DMS153 treated with DMSO at 0.1 percent for 48 hours (cell line): ENCODE data around the gene ADPRH.
"Not testable (repeated sequence)": the region's sequence is repeated elsewhere in the genome, so short reads cannot be mapped to it uniquely, and the experiment has no call there.

ENCODE experiments used
- DNase-seq: peaks from one replicate; lab custom pipeline; 2025; ENCODE audit not compliant: unreplicated experiment; lab: John Stamatoyannopoulos, UW

ADPRH gene

GRCh38 chr3:119558626-119559317 lies 20.5 kb upstream of the ADPRH start:
- no peak for DNase-seq

GRCh38 chr3:119559441-119559963 lies 19.8 kb upstream of the ADPRH start, which contains the start of gene CD80:
CD80 (minus strand) TSS chr3:119559614; CDS start chr3:119557728, 1,886 bp downstream.
- DNase-seq = no peak

GRCh38 chr3:119560160-119560559 lies 19.1 kb upstream of the ADPRH start:
- no peak for DNase-seq

- no peak for DNase-seq
Measured at GRCh38 chr3:119562307-119562961, 16.9 kb upstream of the ADPRH start.

GRCh38 chr3:119563334-119563733 lies 16.0 kb upstream of the ADPRH start:
- not testable (repeated sequence) for DNase-seq

GRCh38 chr3:119569156-119569555 lies 10.1 kb upstream of the ADPRH start:
- DNase-seq = no peak

GRCh38 chr3:119570229-119570628 lies 9.1 kb upstream of the ADPRH start:
- no peak for DNase-seq

- DNase-seq = no peak
Measured at GRCh38 chr3:119571230-119571629, 8.1 kb upstream of the ADPRH start.

GRCh38 chr3:119571688-119572087 lies 7.6 kb upstream of the ADPRH start:
- DNase-seq = no peak

- DNase-seq = no peak
Measured at GRCh38 chr3:119575507-119575906, 3.8 kb upstream of the ADPRH start.

- DNase-seq = no peak
Measured at GRCh38 chr3:119580067-119580760, 922 bp downstream of the ADPRH start.

- DNase-seq = no peak
Measured at GRCh38 chr3:119582178-119582577, 2.9 kb downstream of the ADPRH start.

- no peak for DNase-seq
Measured at GRCh38 chr3:119585208-119585607, 5.9 kb downstream of the ADPRH start.

- no peak for DNase-seq
Measured at GRCh38 chr3:119585856-119586570, 6.7 kb downstream of the ADPRH start.

GRCh38 chr3:119586733-119587172 lies 7.5 kb downstream of the ADPRH start:
- no peak for DNase-seq

GRCh38 chr3:119588112-119588511 lies 8.8 kb downstream of the ADPRH start:
- no peak for DNase-seq

GRCh38 chr3:119589102-119589773 lies 9.9 kb downstream of the ADPRH start:
- DNase-seq = no peak

- no peak for DNase-seq
Measured at GRCh38 chr3:119590706-119591105, 11.4 kb downstream of the ADPRH start.

GRCh38 chr3:119592861-119593260 lies 13.6 kb downstream of the ADPRH start:
- no peak for DNase-seq

- no peak for DNase-seq
Measured at GRCh38 chr3:119594066-119594465, 14.8 kb downstream of the ADPRH start.

- not testable (repeated sequence) for DNase-seq
Measured at GRCh38 chr3:119594929-119595328, 15.6 kb downstream of the ADPRH start.
